Testis (tissue), 3 donors: ENCODE data around the gene L1CAM. TPM values are rescaled to one million over a fixed set of nuclear protein-coding genes. Genes with fewer than 3 reads are reported as not detected.

ENCODE experiments used
- DNase-seq: peaks from one replicate; pipeline ENCODE4 v3.0.0-alpha.2; 2019
- H3K27ac ChIP-seq, 2 donors: fragments of 200-600 bp; sonication (generic); one replicate each; pipeline ENCODE4 v1.5.1; 2019
- H3K27me3 ChIP-seq: fragments of 200-600 bp; sonication (generic); one replicate; pipeline ENCODE4 v1.5.1; 2019
- H3K36me3 ChIP-seq: fragments of 200-600 bp; sonication (generic); one replicate; pipeline ENCODE4 v1.5.1; 2017; ENCODE audit warnings: low read depth; ENCODE audit errors: missing control alignments
- H3K4me1 ChIP-seq: fragments of 200-600 bp; sonication (generic); one replicate; pipeline ENCODE4 v1.5.1; 2019
- H3K4me3 ChIP-seq, 2 donors: fragments of 200-600 bp; sonication (generic); one replicate each; pipeline ENCODE4 v1.5.1; 2017 to 2019
- H3K9me3 ChIP-seq: fragments of 200-600 bp; sonication (generic); one replicate; pipeline ENCODE4 v1.5.1; 2017
- CTCF ChIP-seq, 3 experiments: fragments of 450-650 bp in 2 of 3; fragments of 200-600 bp in 1 of 3; sonication (generic) in 1 of 3; IDR thresholded peaks; one replicate each; pipeline ENCODE4 v1.5.1; 2016 to 2019; ENCODE audit warnings: antibody characterized with exemption in 3 of 3, mild to moderate bottlenecking in 2 of 3, moderate library complexity in 1 of 3
- POLR2A ChIP-seq: fragments of 450-650 bp; IDR thresholded peaks from one replicate; pipeline ENCODE4 v1.6.1; 2017; ENCODE audit warnings: antibody characterized with exemption, mild to moderate bottlenecking, moderate library complexity
- WGBS, 2 donors: methylation state at CpG; one replicate each; pipeline ENCODE4 v1.1.5; 2018; 5-methylcytosine and 5-hydroxymethylcytosine counted together
- intact Hi-C: fragments of 100-400 bp; cut with DNase I; formaldehyde crosslinking; loops from one replicate; pipeline ENCODE4 v1.15.1; 2023; ENCODE audit warnings: low total_unique reads
- polyA plus RNA-seq: library from polyadenylated mRNA; stranded (reverse); fragments of 350-450 nt; fragmentation: Illumina TruSeq; extraction: RNeasy Lipid Tissue Mini Kit (QIAGEN cat#74804); gene quantifications from one replicate; pipeline ENCODE4 v1.2.3, GENCODE V29; 2014; ENCODE audit warnings: low read depth, low replicate concordance; ENCODE audit not compliant: insufficient read depth
- total RNA-seq, 2 donors: library from RNA; depleted of rRNA; stranded (reverse); fragments of >200 nt; gene quantifications; one replicate each; pipeline ENCODE4 v1.2.3, GENCODE V29; 2016

L1CAM gene
- total and polyA plus RNA-seq, 3 donors from 2014 or later, result 1.7 to 4.5 (median 2.5) TPM

- DNase-seq, result no peak
- intact Hi-C loops, result no loop called here
Observed at GRCh38 chrX:153870791-153871360, 15.1 kb downstream of the L1CAM start.

GRCh38 chrX:153870288-153870690 is 15.7 kb downstream of the L1CAM start:
- Histone ChIP-seq H3K4me3 (no peak overlapping the region), H3K4me1 (no peaks in the 10 kb centered on the region), H3K27me3 (no peaks in the 10 kb centered on the region), H3K9me3 (no peaks in the 10 kb centered on the region), H3K27ac (no peak overlapping the region), H3K36me3 (no peaks in the 10 kb centered on the region)
- TF ChIP-seq POLR2A (no peak), CTCF (IDR thresholded peaks at IDR 0.05) (no peak)
- 79 to 95% methylated on average over 3 to 4 of the region's 11 CpGs for WGBS, 2 donors
- intact Hi-C loops, result no loop called here
- no peak for DNase-seq

More at GRCh38 chrX:153870791-153871360, 15.1 kb downstream of the L1CAM start:
- no peaks in the 10 kb centered on the region for H3K4me1 ChIP-seq
- no peaks in the 10 kb centered on the region for H3K27me3 ChIP-seq
- 72% methylated on average over 16 of the region's 21 CpGs; no CpG with 5 or more reads in 1 of the 2 donors for WGBS, 2 donors
- no peaks in the 10 kb centered on the region for H3K9me3 ChIP-seq
- no peaks in the 10 kb centered on the region for H3K36me3 ChIP-seq
- H3K27ac ChIP-seq, result no peak overlapping the region
- H3K4me3 ChIP-seq, result no peak overlapping the region
- TF ChIP-seq CTCF (IDR thresholded peaks at IDR 0.05) (no peak), POLR2A (no peak)

GRCh38 chrX:153869473-153870287 is 16.3 kb downstream of the L1CAM start:
- H3K4me3 ChIP-seq, result no peak overlapping the region
- 92% methylated on average over 29 of the region's 31 CpGs; no CpG with 5 or more reads in 1 of the 2 donors for WGBS, 2 donors
- no peak for TF ChIP-seq POLR2A
- TF ChIP-seq CTCF (IDR thresholded peaks at IDR 0.05), result no peak
- H3K36me3 ChIP-seq, result no peaks in the 10 kb centered on the region
- H3K9me3 ChIP-seq, result no peaks in the 10 kb centered on the region
- DNase-seq, result no peak
- intact Hi-C loops, result no loop called here
- H3K27me3 ChIP-seq, result no peaks in the 10 kb centered on the region
- no peak overlapping the region for H3K27ac ChIP-seq
- H3K4me1 ChIP-seq, result no peaks in the 10 kb centered on the region

- H3K27me3 ChIP-seq, result no peaks in the 10 kb centered on the region
- intact Hi-C loops, result no loop called here
- WGBS, 2 donors, result 88 to 98% methylated on average over 4 to 26 of the region's 26 CpGs
- no peak for TF ChIP-seq CTCF (IDR thresholded peaks at IDR 0.05)
- no peak for TF ChIP-seq POLR2A
- H3K4me3 ChIP-seq, result no peak overlapping the region
- no peak for DNase-seq
- H3K4me1 ChIP-seq, result no peaks in the 10 kb centered on the region
- no peaks in the 10 kb centered on the region for H3K9me3 ChIP-seq
- H3K27ac ChIP-seq, result no peak overlapping the region
- H3K36me3 ChIP-seq, result no peaks in the 10 kb centered on the region
Observed at GRCh38 chrX:153868576-153869472, 17.1 kb downstream of the L1CAM start.
